ENCODE results near the gene ATXN8OS. TPM values are rescaled to one million over a fixed set of nuclear protein-coding genes. Genes with fewer than 3 reads are reported as not detected.

Gene ATXN8OS
- total RNA-seq, 1 donor from 2014 or later, result not detected

GRCh38 chr13:70098669-70099068 is 9.0 kb upstream of the ATXN8OS start:
- H3K27ac Mint-ChIP-seq (ENCODE audit: unreplicated experiment), result no peak overlapping the region
- H3K9me3 Mint-ChIP-seq (ENCODE audit: unreplicated experiment), result no peaks in the 10 kb centered on the region
- peaks cover 16% of the 10 kb centered on the region for H3K27me3 Mint-ChIP-seq (ENCODE audit: unreplicated experiment)
- H3K4me1 Mint-ChIP-seq (ENCODE audit: unreplicated experiment), result no peaks in the 10 kb centered on the region
- no peak for DNase-seq (ENCODE audit: extremely low spot score, unreplicated experiment)
- peak; percentile 59 for TF ChIP-seq CTCF (IDR thresholded peaks at IDR 0.05)
- no peaks in the 10 kb centered on the region for H3K36me3 Mint-ChIP-seq (ENCODE audit: unreplicated experiment)
- no peak overlapping the region for H3K4me3 Mint-ChIP-seq (ENCODE audit: unreplicated experiment)

GRCh38 chr13:70104481-70104880 is 3.1 kb upstream of the ATXN8OS start:
- DNase-seq (ENCODE audit: extremely low spot score, unreplicated experiment), result no peak
- H3K36me3 Mint-ChIP-seq (ENCODE audit: unreplicated experiment), result no peaks in the 10 kb centered on the region
- no peaks in the 10 kb centered on the region for H3K4me1 Mint-ChIP-seq (ENCODE audit: unreplicated experiment)
- no peak for TF ChIP-seq CTCF (IDR thresholded peaks at IDR 0.05)
- no peaks in the 10 kb centered on the region for H3K9me3 Mint-ChIP-seq (ENCODE audit: unreplicated experiment)
- H3K27me3 Mint-ChIP-seq (ENCODE audit: unreplicated experiment), result peaks cover 33% of the 10 kb centered on the region
- H3K4me3 Mint-ChIP-seq (ENCODE audit: unreplicated experiment), result no peak overlapping the region
- no peak overlapping the region for H3K27ac Mint-ChIP-seq (ENCODE audit: unreplicated experiment)

GRCh38 chr13:70107125-70107497 is 515 bp upstream of the ATXN8OS start:
- Mint-ChIP-seq H3K4me1 (ENCODE audit: unreplicated experiment) (no peaks in the 10 kb centered on the region), H3K27ac (ENCODE audit: unreplicated experiment) (no peak overlapping the region), H3K9me3 (ENCODE audit: unreplicated experiment) (no peaks in the 10 kb centered on the region), H3K27me3 (ENCODE audit: unreplicated experiment) (peaks cover 35% of the 10 kb centered on the region), H3K4me3 (ENCODE audit: unreplicated experiment) (no peak overlapping the region), H3K36me3 (ENCODE audit: unreplicated experiment) (no peaks in the 10 kb centered on the region)
- DNase-seq (ENCODE audit: extremely low spot score, unreplicated experiment), result no peak
- TF ChIP-seq CTCF (IDR thresholded peaks at IDR 0.05), result no peak

GRCh38 chr13:70108356-70109105 is 905 bp downstream of the ATXN8OS start, which contains the start of gene KLHL1:
Gene KLHL1, minus strand, starts transcription at chr13:70108452. Its CDS starts 753 bp downstream, at chr13:70107699.
- DNase-seq (ENCODE audit: extremely low spot score, unreplicated experiment), result no peak
- Mint-ChIP-seq H3K4me3 (ENCODE audit: unreplicated experiment) (no peak within 1 kb of the TSS), H3K36me3 (ENCODE audit: unreplicated experiment) (no peaks in the 10 kb centered on the region), H3K27ac (ENCODE audit: unreplicated experiment) (no peak within 1 kb of the TSS), H3K9me3 (ENCODE audit: unreplicated experiment) (no peaks in the 10 kb centered on the region), H3K27me3 (ENCODE audit: unreplicated experiment) (peaks cover 30% of the 10 kb centered on the region), H3K4me1 (ENCODE audit: unreplicated experiment) (no peaks in the 10 kb centered on the region)
- no peak for TF ChIP-seq CTCF (IDR thresholded peaks at IDR 0.05)

- H3K9me3 Mint-ChIP-seq (ENCODE audit: unreplicated experiment), result no peaks in the 10 kb centered on the region
Observed at GRCh38 chr13:70117338-70117905, 9.8 kb downstream of the ATXN8OS start.

More at GRCh38 chr13:70117338-70117905, 9.8 kb downstream of the ATXN8OS start:
- Mint-ChIP-seq H3K4me3 (ENCODE audit: unreplicated experiment) (no peak overlapping the region), H3K27ac (ENCODE audit: unreplicated experiment) (no peak overlapping the region), H3K4me1 (ENCODE audit: unreplicated experiment) (no peaks in the 10 kb centered on the region), H3K27me3 (ENCODE audit: unreplicated experiment) (no peaks in the 10 kb centered on the region), H3K36me3 (ENCODE audit: unreplicated experiment) (no peaks in the 10 kb centered on the region)
- no peak for TF ChIP-seq CTCF (IDR thresholded peaks at IDR 0.05)
- no peak for DNase-seq (ENCODE audit: extremely low spot score, unreplicated experiment)

Measured in osteocyte (in vitro differentiated cells).